OCI-LY3 (cell line): ENCODE measurements around the gene UIMC1.

Experiments
- CTCF ChIP-seq: fragments of 200-600, 300-600 bp; sonication (generic); IDR thresholded peaks from 2 replicates; pipeline ENCODE4 v1.5.1; 2014; ENCODE audit warnings: antibody characterized with exemption, low read length, low read depth
- EZH2phosphoT487 ChIP-seq: fragments of 200-600 bp; shearing (Covaris generic); IDR thresholded peaks from 2 replicates; pipeline ENCODE4 v1.6.1; 2018; ENCODE audit warnings: antibody characterized with exemption, mixed run types, low read depth

DNA sequence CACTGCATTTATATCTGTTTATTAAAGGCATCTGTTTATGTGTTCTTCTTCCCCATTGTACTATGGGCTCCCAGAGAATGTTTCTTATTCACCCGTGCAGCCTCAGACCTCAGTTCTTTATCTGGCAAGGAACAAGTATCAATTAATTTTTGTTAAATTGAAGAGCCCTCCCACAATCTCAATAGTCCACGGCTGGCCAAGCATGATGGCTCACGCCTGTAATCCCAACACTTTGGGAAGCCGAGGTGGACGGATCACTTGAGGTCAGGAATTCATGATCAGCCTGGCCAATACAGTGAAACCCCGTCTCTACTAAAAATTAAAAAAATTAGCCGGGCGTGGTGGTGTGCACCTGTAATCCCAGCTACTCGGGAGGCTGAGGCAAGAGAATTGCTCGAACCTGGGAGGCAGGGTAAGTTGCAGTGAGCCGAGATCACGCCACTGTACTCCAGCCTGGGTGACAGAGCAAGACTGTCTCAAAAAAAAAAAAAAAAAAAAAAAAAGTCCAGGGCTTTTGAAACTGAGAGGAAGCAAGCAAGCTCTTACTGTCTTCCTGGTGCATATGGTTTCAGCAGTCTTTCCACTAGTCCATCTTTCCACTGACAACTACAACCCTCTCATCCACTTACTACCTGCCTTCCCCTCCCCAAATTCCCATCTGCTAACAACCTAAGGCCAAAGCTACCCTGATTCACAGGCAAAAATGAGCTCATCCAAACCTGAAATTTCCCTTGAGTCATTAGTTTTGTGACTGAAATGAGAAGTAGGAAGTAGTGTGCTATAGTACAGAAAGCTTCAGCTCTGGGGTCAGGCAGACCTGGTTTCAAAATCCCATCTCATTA lies 105.1 kb downstream of the UIMC1 start:
- TF ChIP-seq CTCF (no peak), EZH2phosphoT487 (no peak)
